ENCODE results near the gene PRR5L. TPM values are rescaled to one million over a fixed set of nuclear protein-coding genes. Genes with fewer than 3 reads are reported as not detected.

PRR5L gene
- total RNA-seq, 1 donor from 2014 or later: 6.7 TPM

GRCh38 chr11:36465449-36466163 is 169.5 kb downstream of the PRR5L start:
- H3K4me1 Mint-ChIP-seq: peaks cover 4% of the 10 kb centered on the region
- no peaks in the 10 kb centered on the region for H3K9me3 Mint-ChIP-seq
- H3K4me3 Mint-ChIP-seq: no peak overlapping the region
- no peak overlapping the region for H3K27ac Mint-ChIP-seq
- peaks cover 3% of the 10 kb centered on the region for H3K36me3 Mint-ChIP-seq
- TF ChIP-seq CTCF (IDR thresholded peaks at IDR 0.05; ENCODE audit: unreplicated experiment): no peak
- H3K27me3 Mint-ChIP-seq (ENCODE audit: low read depth): no peaks in the 10 kb centered on the region
- DNase-seq (ENCODE audit: low spot score in 2 of 2, unreplicated experiment in 2 of 2): no peak

DNA sequence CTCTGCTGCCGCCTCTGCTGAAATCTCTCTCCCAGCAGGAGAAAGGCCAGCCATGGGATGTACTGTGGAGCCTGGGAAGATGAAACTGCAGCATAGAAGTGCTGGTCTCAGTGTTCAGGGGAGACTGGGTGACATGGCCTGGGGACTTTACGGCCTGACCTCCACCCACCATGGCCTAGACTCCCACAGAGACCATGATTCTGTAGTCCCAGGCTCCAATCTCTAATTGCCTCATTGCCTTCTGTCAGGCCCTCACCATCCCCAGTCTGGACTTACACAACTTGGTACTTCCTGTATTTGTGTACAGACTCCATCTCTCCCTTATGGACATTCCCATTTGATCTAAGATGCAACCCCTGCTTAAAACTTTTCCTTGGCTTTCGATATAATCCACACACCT is 170.9 kb downstream of the PRR5L start:
- no peak for TF ChIP-seq CTCF (IDR thresholded peaks at IDR 0.05; ENCODE audit: unreplicated experiment)
- H3K27me3 Mint-ChIP-seq (ENCODE audit: low read depth): no peaks in the 10 kb centered on the region
- no peaks in the 10 kb centered on the region for H3K9me3 Mint-ChIP-seq
- DNase-seq (ENCODE audit: low spot score in 2 of 2, unreplicated experiment in 2 of 2): no peak
- H3K4me1 Mint-ChIP-seq: peaks cover 4% of the 10 kb centered on the region
- H3K4me3 Mint-ChIP-seq: no peak overlapping the region
- H3K27ac Mint-ChIP-seq: no peak overlapping the region
- peaks cover 3% of the 10 kb centered on the region for H3K36me3 Mint-ChIP-seq

DNA sequence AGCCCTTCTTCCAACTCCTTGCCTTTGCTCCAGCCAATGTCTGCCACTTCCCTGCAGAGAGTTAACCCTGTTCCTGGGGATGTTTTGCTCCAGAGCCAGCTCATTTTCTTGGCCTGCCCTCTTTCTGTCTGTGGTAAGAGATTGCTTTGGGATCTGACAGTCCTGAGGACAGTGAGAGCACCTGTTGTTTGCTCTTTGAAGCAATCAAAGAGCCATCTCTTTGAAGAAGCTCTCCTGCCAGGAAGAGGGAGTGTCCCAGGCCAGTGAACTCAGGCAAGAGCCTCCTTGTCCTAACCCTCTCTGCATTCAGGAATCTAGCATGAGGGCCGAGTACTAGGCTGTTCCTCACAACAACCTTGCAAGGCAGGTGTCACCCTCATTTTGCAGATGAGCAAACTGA is 171.8 kb downstream of the PRR5L start:
- Mint-ChIP-seq H3K4me3 (no peak overlapping the region), H3K27me3 (ENCODE audit: low read depth) (no peaks in the 10 kb centered on the region), H3K36me3 (peaks cover under 1% of the 10 kb centered on the region), H3K4me1 (peaks cover 4% of the 10 kb centered on the region), H3K27ac (no peak overlapping the region), H3K9me3 (no peaks in the 10 kb centered on the region)
- no peak for TF ChIP-seq CTCF (IDR thresholded peaks at IDR 0.05; ENCODE audit: unreplicated experiment)
- no peak for DNase-seq (ENCODE audit: low spot score in 2 of 2, unreplicated experiment in 2 of 2)

GRCh38 chr11:36469063-36469462 is 173.0 kb downstream of the PRR5L start:
- no peak for DNase-seq (ENCODE audit: low spot score in 2 of 2, unreplicated experiment in 2 of 2)
- no peak for TF ChIP-seq CTCF (IDR thresholded peaks at IDR 0.05; ENCODE audit: unreplicated experiment)
- Mint-ChIP-seq H3K36me3 (no peaks in the 10 kb centered on the region), H3K27me3 (ENCODE audit: low read depth) (no peaks in the 10 kb centered on the region), H3K9me3 (no peaks in the 10 kb centered on the region), H3K27ac (no peak overlapping the region), H3K4me3 (no peak overlapping the region), H3K4me1 (no peaks in the 10 kb centered on the region)

GRCh38 chr11:36469881-36470802 is 174.1 kb downstream of the PRR5L start:
- Mint-ChIP-seq H3K36me3 (no peaks in the 10 kb centered on the region), H3K27me3 (ENCODE audit: low read depth) (no peaks in the 10 kb centered on the region), H3K27ac (no peak overlapping the region), H3K9me3 (no peaks in the 10 kb centered on the region), H3K4me1 (no peaks in the 10 kb centered on the region), H3K4me3 (no peak overlapping the region)
- DNase-seq (ENCODE audit: low spot score in 2 of 2, unreplicated experiment in 2 of 2): no peak
- no peak for TF ChIP-seq CTCF (IDR thresholded peaks at IDR 0.05; ENCODE audit: unreplicated experiment)

Measured in mesothelial cell of epicardium (in vitro differentiated cells).